ENCODE results near the gene MAD1L1. TPM values are rescaled to one million over a fixed set of nuclear protein-coding genes. Genes with fewer than 3 reads are reported as not detected.

MAD1L1 gene
- total and polyA plus RNA-seq, 2 of the 13 experiments (the other 11 are each of a cell fraction or from before 2014, with no cell fraction given), result 17.4 to 64.7 TPM

- Histone ChIP-seq H3K9me3 (ENCODE audit: low read length) (no peaks in the 10 kb centered on the region), H3K4me3 (replicated peaks in 1 of 3; ENCODE audit: insufficient read depth in 1 of 3, low read depth in 2 of 3, low read length in 3 of 3) (no peak overlapping the region), H3K79me2 (ENCODE audit: insufficient read depth, low read length) (no peaks in the 10 kb centered on the region), H2AFZ (ENCODE audit: low read length) (no peak overlapping the region), H4K20me1 (ENCODE audit: insufficient read depth, low read length) (no peaks in the 10 kb centered on the region), H3K27ac (ENCODE audit: extremely low read length, insufficient read depth, low read length) (peak overlapping the region; percentile 71), H3K9ac (ENCODE audit: insufficient read depth, low read depth, low read length) (no peak overlapping the region), H3K36me3 (replicated peaks in 1 of 2; ENCODE audit: control insufficient read depth in 1 of 2, insufficient read depth in 2 of 2, low read length in 2 of 2) (no peaks in the 10 kb centered on the region), H3K4me2 (ENCODE audit: low read depth, low read length) (no peak overlapping the region; the same call in 1 of the 2 replicates), H3K27me3 (ENCODE audit: control insufficient read depth in 1 of 2, insufficient read depth in 2 of 2, low read length in 2 of 2) (no peaks in the 10 kb centered on the region), H3K4me1 (ENCODE audit: insufficient read depth, low read length) (peaks cover 57% of the 10 kb centered on the region)
- no peak for ATAC-seq
- FAIRE-seq, result no peak
- no peak for DNase-seq (ENCODE audit: low spot score)
- intact Hi-C loops (cut with micrococcal nuclease; ENCODE audit: unreplicated experiment) (no loop called here), in situ Hi-C loops (cut with HindIII; ENCODE audit: extremely low pct_ligation_motif_present, low pct_unique_long_range_greater_than_20kb) (loop anchor here (5.0 kb wide), 1 partner anchor 62 kb away; no protein-coding TSS in a partner anchor)
- POLR2A ChIA-PET, result no interaction called here
- 93% methylated on average over 20 of the region's 38 CpGs for WGBS (ENCODE audit: low lambda C conversion rate)
- CTCF ChIA-PET (ENCODE audit: low intra/inter-chr PET ratio, low total read pairs), result no interaction called here
- BruUV-seq (replicated peaks), result no TSS peak
- 0 out of 2 replicates have a peak, but pooled peaks have one; percentile 8 for TF ChIP-seq GABPB1 (CRISPR knock-in tag; IDR thresholded peaks at IDR 0.05)
- no peak for TF ChIP-seq GABPA (IDR thresholded peaks at IDR 0.05; ENCODE audit: low read depth, low read length)
- no peak for TF ChIP-seq GABPA (CRISPR knock-in tag; IDR thresholded peaks at IDR 0.05; ENCODE audit: low read depth)
- TF ChIP-seq, protein P1, sequence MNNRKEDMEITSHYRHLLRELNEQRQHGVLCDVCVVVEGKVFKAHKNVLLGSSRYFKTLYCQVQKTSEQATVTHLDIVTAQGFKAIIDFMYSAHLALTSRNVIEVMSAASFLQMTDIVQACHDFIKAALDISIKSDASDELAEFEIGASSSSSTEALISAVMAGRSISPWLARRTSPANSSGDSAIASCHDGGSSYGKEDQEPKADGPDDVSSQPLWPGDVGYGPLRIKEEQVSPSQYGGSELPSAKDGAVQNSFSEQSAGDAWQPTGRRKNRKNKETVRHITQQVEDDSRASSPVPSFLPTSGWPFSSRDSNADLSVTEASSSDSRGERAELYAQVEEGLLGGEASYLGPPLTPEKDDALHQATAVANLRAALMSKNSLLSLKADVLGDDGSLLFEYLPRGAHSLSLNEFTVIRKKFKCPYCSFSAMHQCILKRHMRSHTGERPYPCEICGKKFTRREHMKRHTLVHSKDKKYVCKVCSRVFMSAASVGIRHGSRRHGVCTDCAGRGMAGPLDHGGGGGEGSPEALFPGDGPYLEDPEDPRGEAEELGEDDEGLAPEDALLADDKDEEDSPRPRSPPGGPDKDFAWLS (CRISPR knock-in tag; IDR thresholded peaks at IDR 0.05; ENCODE audit: borderline replicate concordance), result no peak
- no peak for TF ChIP-seq ZNF17 (CRISPR knock-in tag; IDR thresholded peaks at IDR 0.05)
- no peak for TF ChIP-seq EHMT2 (IDR thresholded peaks at IDR 0.05; ENCODE audit: borderline replicate concordance, low read depth, low read length)
- 0 out of 2 replicates have a peak, but pooled peaks have one; percentile 23 for TF ChIP-seq PAF1 (CRISPR knock-in tag; IDR thresholded peaks at IDR 0.05)
- TF ChIP-seq ZNF441 (CRISPR knock-in tag; IDR thresholded peaks at IDR 0.05; ENCODE audit: borderline replicate concordance), result no peak
- 0 out of 2 replicates have a peak, but pooled peaks have one; percentile 27 for TF ChIP-seq NRL (CRISPR knock-in tag; IDR thresholded peaks at IDR 0.05; ENCODE audit: borderline replicate concordance)
- TF ChIP-seq TEAD2 (CRISPR knock-in tag; IDR thresholded peaks at IDR 0.05), result no peak
- TF ChIP-seq ARID5B (CRISPR knock-in tag; IDR thresholded peaks at IDR 0.05), result no peak
- peak; percentile 82; the same call in 1 of the 2 replicates for TF ChIP-seq ZBTB38 (CRISPR knock-in tag; IDR thresholded peaks at IDR 0.05)
- TF ChIP-seq ZNF30 (CRISPR knock-in tag; IDR thresholded peaks at IDR 0.05), result no peak
- no peak for TF ChIP-seq CSRNP2 (CRISPR knock-in tag; conservative IDR thresholded peaks at IDR 0.05; ENCODE audit: low read depth)
- no peak for TF ChIP-seq ATF1 (CRISPR knock-in tag; IDR thresholded peaks at IDR 0.05)
- no peak for TF ChIP-seq BCL6 (CRISPR knock-in tag; IDR thresholded peaks at IDR 0.05)
- 0 out of 2 replicates have a peak, but pooled peaks have one; percentile 20 for TF ChIP-seq SALL1 (CRISPR knock-in tag; IDR thresholded peaks at IDR 0.05)
- TF ChIP-seq NCOA5 (CRISPR knock-in tag; IDR thresholded peaks at IDR 0.05), result no peak
- TF ChIP-seq FOSL2 (CRISPR knock-in tag; IDR thresholded peaks at IDR 0.05), result no peak
These were observed 358.7 kb downstream of the MAD1L1 start for GRCh38 chr7:1873857-1874589.

All from HepG2 (cell line).